Measurements from ENCODE around the gene TEKT2. TPM values are rescaled to one million over a fixed set of nuclear protein-coding genes. Genes with fewer than 3 reads are reported as not detected.
A peak's percentile ranks its signal among the peaks of the same experiment; 100 is the strongest.

Gene TEKT2
- total RNA-seq, 4 donors from 2014 or later = 0.38 TPM; not detected in 3

DNA sequence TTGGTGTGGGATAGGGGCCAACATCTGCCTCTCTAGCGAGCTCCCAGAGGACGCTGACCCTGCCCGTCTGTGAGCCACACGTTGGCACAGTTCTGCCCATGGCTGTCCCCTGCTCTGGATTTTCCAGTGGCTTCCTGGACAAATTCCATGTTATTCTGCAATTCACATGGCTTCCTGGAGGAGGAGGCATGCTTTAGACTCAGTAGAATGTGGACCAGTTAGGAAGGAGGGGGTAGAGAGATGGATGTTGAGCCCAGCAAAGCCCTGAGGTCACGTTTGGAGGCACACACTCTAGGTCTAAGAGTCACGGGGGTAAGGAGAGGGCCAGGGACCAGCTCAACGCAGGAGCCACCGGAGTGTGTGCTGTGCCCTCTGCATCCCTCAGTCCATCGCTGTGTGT lies 28.9 kb downstream of the TEKT2 start:
- H3K27me3 ChIP-seq = no peaks in the 10 kb centered on the region
- no peak for DNase-seq (ENCODE audit: low spot score in 2 of 2)
- no peak overlapping the region for H3K4me3 ChIP-seq
- H3K36me3 ChIP-seq = no peaks in the 10 kb centered on the region
- H3K9me3 ChIP-seq = no peaks in the 10 kb centered on the region
- 93% methylated on average over 8 of the region's 9 CpGs for WGBS
- H3K27ac ChIP-seq = no peak overlapping the region
- no peak for TF ChIP-seq POLR2AphosphoS5 (IDR thresholded peaks at IDR 0.05)
- TF ChIP-seq POLR2A (IDR thresholded peaks at IDR 0.05) = no peak
- TF ChIP-seq, protein P1, sequence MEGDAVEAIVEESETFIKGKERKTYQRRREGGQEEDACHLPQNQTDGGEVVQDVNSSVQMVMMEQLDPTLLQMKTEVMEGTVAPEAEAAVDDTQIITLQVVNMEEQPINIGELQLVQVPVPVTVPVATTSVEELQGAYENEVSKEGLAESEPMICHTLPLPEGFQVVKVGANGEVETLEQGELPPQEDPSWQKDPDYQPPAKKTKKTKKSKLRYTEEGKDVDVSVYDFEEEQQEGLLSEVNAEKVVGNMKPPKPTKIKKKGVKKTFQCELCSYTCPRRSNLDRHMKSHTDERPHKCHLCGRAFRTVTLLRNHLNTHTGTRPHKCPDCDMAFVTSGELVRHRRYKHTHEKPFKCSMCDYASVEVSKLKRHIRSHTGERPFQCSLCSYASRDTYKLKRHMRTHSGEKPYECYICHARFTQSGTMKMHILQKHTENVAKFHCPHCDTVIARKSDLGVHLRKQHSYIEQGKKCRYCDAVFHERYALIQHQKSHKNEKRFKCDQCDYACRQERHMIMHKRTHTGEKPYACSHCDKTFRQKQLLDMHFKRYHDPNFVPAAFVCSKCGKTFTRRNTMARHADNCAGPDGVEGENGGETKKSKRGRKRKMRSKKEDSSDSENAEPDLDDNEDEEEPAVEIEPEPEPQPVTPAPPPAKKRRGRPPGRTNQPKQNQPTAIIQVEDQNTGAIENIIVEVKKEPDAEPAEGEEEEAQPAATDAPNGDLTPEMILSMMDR (IDR thresholded peaks at IDR 0.05) = no peak
- no peak for TF ChIP-seq EP300 (IDR thresholded peaks at IDR 0.05)
- H3K4me1 ChIP-seq = peaks cover 27% of the 10 kb centered on the region

DNA sequence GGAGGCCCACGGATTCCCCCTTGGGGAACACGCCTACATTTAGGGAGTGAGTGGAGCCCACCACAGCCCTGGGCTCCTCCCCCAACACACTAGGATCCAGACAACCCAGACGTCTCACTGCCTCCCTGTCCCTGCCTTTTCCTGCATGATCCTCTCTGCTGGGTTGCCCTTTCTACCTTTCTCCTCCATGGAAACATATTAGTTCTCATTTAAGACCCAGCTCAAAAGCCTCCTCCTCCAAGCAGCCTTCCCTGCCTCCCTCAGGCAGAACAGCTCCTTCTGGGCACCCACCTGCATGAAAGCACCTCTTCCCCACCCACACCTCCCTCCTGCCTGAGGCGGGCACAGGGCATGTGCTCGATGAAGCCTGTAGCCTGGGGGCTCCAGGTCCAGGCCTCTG lies 30.5 kb downstream of the TEKT2 start:
- H3K4me3 ChIP-seq = no peak overlapping the region
- no peak for DNase-seq (ENCODE audit: low spot score in 2 of 2)
- H3K27me3 ChIP-seq = no peaks in the 10 kb centered on the region
- TF ChIP-seq POLR2A (IDR thresholded peaks at IDR 0.05) (no peak), POLR2AphosphoS5 (IDR thresholded peaks at IDR 0.05) (no peak), EP300 (IDR thresholded peaks at IDR 0.05) (no peak)
- TF ChIP-seq, protein P1 (IDR thresholded peaks at IDR 0.05) = no peak
- no peaks in the 10 kb centered on the region for H3K36me3 ChIP-seq
- no peak overlapping the region for H3K27ac ChIP-seq
- 69% methylated on average over 5 of the region's 5 CpGs for WGBS
- peaks cover 19% of the 10 kb centered on the region for H3K4me1 ChIP-seq
- no peaks in the 10 kb centered on the region for H3K9me3 ChIP-seq

DNA sequence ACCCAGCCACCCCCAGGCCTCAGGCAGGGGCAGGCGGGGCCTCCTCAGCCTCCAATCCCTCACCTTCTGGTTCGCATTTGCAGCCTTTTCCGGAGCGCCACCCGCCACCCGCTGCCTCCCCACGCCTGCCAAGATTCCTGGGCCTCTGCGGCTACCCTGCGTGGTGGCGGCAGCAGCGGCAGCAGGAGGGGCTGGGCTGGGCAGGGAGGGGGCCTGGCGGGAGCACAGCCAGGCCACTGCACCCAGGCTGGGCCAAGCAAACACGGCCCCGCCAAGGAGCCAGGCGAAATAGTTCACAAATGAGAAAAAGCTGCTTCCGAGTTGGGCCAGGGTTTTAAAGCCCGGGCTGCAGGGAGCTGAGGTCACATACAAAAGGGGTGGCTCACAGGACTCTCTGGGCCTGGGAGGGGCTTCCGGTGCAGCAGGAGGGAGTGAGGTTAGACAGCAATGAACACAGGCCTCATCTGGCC lies 31.3 kb downstream of the TEKT2 start:
- peak overlapping the region; percentile 52 for H3K27ac ChIP-seq
- TF ChIP-seq POLR2A (IDR thresholded peaks at IDR 0.05) (no peak), POLR2AphosphoS5 (IDR thresholded peaks at IDR 0.05) (no peak), EP300 (IDR thresholded peaks at IDR 0.05) (no peak)
- TF ChIP-seq, protein P1 (IDR thresholded peaks at IDR 0.05) = no peak
- H3K4me1 ChIP-seq = peaks cover 19% of the 10 kb centered on the region
- 63% methylated on average over 10 of the region's 18 CpGs for WGBS
- H3K4me3 ChIP-seq = no peak overlapping the region
- no peaks in the 10 kb centered on the region for H3K36me3 ChIP-seq
- H3K9me3 ChIP-seq = no peaks in the 10 kb centered on the region
- DNase-seq (ENCODE audit: low spot score in 2 of 2) = no peak
- H3K27me3 ChIP-seq = no peaks in the 10 kb centered on the region

DNA sequence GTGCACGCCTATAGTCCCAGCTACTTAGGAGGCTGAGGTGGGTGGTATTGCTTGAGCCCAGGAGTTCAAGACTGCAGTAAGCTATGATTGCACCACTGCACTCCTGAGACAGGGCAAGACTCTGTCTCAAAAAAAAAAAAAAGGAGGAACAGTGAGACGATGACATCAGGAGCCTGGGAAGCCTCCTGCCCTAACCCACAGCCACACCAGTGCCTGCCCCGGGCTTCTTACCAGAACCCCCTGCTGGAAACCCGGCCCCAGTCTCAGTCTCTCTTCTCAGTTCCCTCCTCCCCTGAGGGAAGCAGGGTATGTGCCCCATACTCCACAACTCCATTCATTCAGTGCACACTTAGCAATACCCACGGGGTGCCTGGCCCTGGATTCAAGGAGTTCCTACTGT lies 32.0 kb downstream of the TEKT2 start:
- no peak for DNase-seq (ENCODE audit: low spot score in 2 of 2)
- TF ChIP-seq POLR2AphosphoS5 (IDR thresholded peaks at IDR 0.05) = no peak
- no peak for TF ChIP-seq EP300 (IDR thresholded peaks at IDR 0.05)
- TF ChIP-seq POLR2A (IDR thresholded peaks at IDR 0.05) = no peak
- Histone ChIP-seq H3K36me3 (no peaks in the 10 kb centered on the region), H3K9me3 (no peaks in the 10 kb centered on the region), H3K4me1 (peaks cover 19% of the 10 kb centered on the region), H3K27me3 (no peaks in the 10 kb centered on the region), H3K27ac (no peak overlapping the region), H3K4me3 (no peak overlapping the region)
- WGBS = 69% methylated on average over 5 of the region's 5 CpGs

DNA sequence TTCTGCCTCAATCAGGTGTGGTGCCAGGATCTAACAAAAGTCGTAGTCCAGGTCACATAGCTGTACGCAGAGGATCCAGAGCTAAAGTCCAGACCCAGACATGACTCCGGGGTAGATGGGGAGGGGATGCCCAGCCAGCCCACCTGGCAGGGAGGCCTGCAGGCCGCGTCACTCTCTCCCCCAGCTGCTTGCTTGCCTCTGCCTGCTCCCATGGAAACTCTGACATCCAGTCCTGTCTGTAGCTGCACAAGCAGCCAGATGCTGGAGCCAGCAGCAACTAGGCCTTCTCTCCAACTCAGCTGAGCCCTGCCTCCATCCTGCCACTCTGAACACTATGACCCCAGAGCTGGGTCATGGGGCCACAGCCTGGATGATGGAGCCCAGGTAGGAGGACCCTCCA lies 33.0 kb downstream of the TEKT2 start:
- 79% methylated on average over 5 of the region's 5 CpGs for WGBS
- Histone ChIP-seq H3K27me3 (no peaks in the 10 kb centered on the region), H3K36me3 (no peaks in the 10 kb centered on the region), H3K4me3 (no peak overlapping the region), H3K27ac (no peak overlapping the region), H3K9me3 (no peaks in the 10 kb centered on the region), H3K4me1 (peaks cover 19% of the 10 kb centered on the region)
- TF ChIP-seq POLR2AphosphoS5 (IDR thresholded peaks at IDR 0.05) (no peak), POLR2A (IDR thresholded peaks at IDR 0.05) (no peak), EP300 (IDR thresholded peaks at IDR 0.05) (no peak)
- TF ChIP-seq, protein P1 (IDR thresholded peaks at IDR 0.05) = no peak
- DNase-seq (ENCODE audit: low spot score in 2 of 2) = no peak
